ENCODE data around the gene PEDS1. TPM values are rescaled to one million over a fixed set of nuclear protein-coding genes. Genes with fewer than 3 reads are reported as not detected.
A peak's percentile ranks its signal among the peaks of the same experiment; 100 is the strongest.
"Not testable (repeated sequence)": the region's sequence is repeated elsewhere in the genome, so short reads cannot be mapped to it uniquely, and the experiment has no call there.

PEDS1 gene
- total RNA-seq, 1 donor from 2014 or later, result 25.5 TPM

- DNase-seq (ENCODE audit: extremely low spot score in 2 of 2), result no peak
- H3K9me3 ChIP-seq, result no peaks in the 10 kb centered on the region
- H3K4me3 ChIP-seq, result no peak overlapping the region
- H3K36me3 ChIP-seq, result peaks cover 0 to 13% of the 10 kb centered on the region in 2 donors
- intact Hi-C loops (cut with DNase I), result no loop called here
- H3K27ac ChIP-seq, result no peak overlapping the region
- no peaks in the 10 kb centered on the region for H3K27me3 ChIP-seq
- H3K4me1 ChIP-seq, result peaks cover 72% of the 10 kb centered on the region
- TF ChIP-seq POLR2A (IDR thresholded peaks at IDR 0.05) (no peak), POLR2AphosphoS5 (IDR thresholded peaks at IDR 0.05; ENCODE audit: insufficient read depth in 1 of 2, low read depth in 1 of 2) (no peak), CTCF (IDR thresholded peaks at IDR 0.05) (no peak)
Observed at GRCh38 chr20:50140339-50140859, 13.1 kb downstream of the PEDS1 start.

DNA sequence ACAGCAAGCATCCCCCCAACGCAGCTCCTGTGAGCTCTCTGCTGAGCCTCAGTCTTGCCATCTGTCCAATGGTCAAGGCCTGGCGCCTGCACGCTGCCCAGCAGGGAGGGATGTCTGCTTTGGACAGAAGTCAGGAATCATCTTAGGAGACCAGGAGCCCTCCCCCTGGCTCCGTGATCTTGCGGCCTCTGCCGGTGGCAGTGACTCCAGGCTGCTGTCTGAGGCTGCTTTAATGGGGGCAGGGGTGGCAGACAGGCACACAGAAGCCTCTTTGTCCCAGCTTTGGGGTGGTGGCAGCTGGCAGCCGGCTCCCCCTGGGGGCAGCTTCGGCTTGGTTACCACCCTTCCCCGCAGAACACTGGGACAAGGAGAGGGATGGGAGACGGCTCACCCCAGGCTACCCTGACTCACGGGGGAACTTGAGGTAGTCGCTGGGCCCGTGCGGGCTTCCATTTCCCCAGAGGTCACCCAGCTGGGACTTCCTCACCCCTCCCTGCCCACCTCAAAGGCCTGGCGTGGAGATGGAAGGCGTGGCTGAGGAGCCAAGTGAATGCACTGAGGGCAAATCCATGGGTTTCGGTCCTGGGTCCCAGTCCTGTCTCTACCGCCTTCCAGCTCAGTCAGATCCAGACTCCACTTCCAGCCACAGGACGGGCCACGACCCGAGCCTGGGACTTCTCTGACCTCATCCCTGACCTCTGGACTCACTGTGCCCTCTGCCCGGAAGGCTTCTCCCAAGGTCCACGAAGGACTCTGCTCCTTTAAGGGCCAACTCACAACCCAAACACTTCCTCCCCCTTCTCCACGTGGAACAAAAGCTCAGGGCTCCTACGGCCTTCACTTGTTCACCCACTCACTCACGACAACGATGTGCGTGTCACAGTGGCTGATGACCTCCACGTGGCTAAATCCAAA, 14.8 kb downstream of the PEDS1 start:
- intact Hi-C loops (cut with DNase I), result no loop called here
- H3K4me1 ChIP-seq, result peaks cover 56% of the 10 kb centered on the region
- no peak for DNase-seq (ENCODE audit: extremely low spot score in 2 of 2)
- no peak overlapping the region for H3K4me3 ChIP-seq
- no peak for TF ChIP-seq POLR2A (IDR thresholded peaks at IDR 0.05)
- TF ChIP-seq CTCF (IDR thresholded peaks at IDR 0.05), result peak in 1 of 3 experiments; percentile 6
- TF ChIP-seq POLR2AphosphoS5 (IDR thresholded peaks at IDR 0.05; ENCODE audit: insufficient read depth in 1 of 2, low read depth in 1 of 2), result no peak
- no peaks in the 10 kb centered on the region for H3K27me3 ChIP-seq
- H3K36me3 ChIP-seq, result peaks cover 0 to 13% of the 10 kb centered on the region in 2 donors
- no peaks in the 10 kb centered on the region for H3K9me3 ChIP-seq
- peak overlapping the region; percentile 62 for H3K27ac ChIP-seq

GRCh38 chr20:50138120-50138478, 15.4 kb downstream of the PEDS1 start:
- Histone ChIP-seq H3K27me3 (no peaks in the 10 kb centered on the region), H3K9me3 (no peaks in the 10 kb centered on the region), H3K27ac (peak overlapping the region; percentile 62), H3K36me3 (peaks cover 0 to 13% of the 10 kb centered on the region in 2 donors), H3K4me3 (no peak overlapping the region), H3K4me1 (peaks cover 51% of the 10 kb centered on the region)
- intact Hi-C loops (cut with DNase I), result no loop called here
- TF ChIP-seq CTCF (IDR thresholded peaks at IDR 0.05) (no peak), POLR2AphosphoS5 (IDR thresholded peaks at IDR 0.05; ENCODE audit: insufficient read depth in 1 of 2, low read depth in 1 of 2) (no peak), POLR2A (IDR thresholded peaks at IDR 0.05) (no peak)
- no peak for DNase-seq (ENCODE audit: extremely low spot score in 2 of 2)

GRCh38 chr20:50137702-50138101, 15.8 kb downstream of the PEDS1 start:
- H3K36me3 ChIP-seq, result peaks cover 0 to 13% of the 10 kb centered on the region in 2 donors
- peaks cover 51% of the 10 kb centered on the region for H3K4me1 ChIP-seq
- H3K27ac ChIP-seq, result peak overlapping the region; percentile 62
- intact Hi-C loops (cut with DNase I); DNase-seq (ENCODE audit: extremely low spot score in 2 of 2); H3K4me3 ChIP-seq; H3K9me3 ChIP-seq; H3K27me3 ChIP-seq: not testable (repeated sequence)
- TF ChIP-seq POLR2AphosphoS5 (IDR thresholded peaks at IDR 0.05; ENCODE audit: insufficient read depth in 1 of 2, low read depth in 1 of 2), result peak; percentile 37 to 41

- H3K4me1 ChIP-seq, result peaks cover 46% of the 10 kb centered on the region
Observed at GRCh38 chr20:50136822-50137599, 16.5 kb downstream of the PEDS1 start.

DNA sequence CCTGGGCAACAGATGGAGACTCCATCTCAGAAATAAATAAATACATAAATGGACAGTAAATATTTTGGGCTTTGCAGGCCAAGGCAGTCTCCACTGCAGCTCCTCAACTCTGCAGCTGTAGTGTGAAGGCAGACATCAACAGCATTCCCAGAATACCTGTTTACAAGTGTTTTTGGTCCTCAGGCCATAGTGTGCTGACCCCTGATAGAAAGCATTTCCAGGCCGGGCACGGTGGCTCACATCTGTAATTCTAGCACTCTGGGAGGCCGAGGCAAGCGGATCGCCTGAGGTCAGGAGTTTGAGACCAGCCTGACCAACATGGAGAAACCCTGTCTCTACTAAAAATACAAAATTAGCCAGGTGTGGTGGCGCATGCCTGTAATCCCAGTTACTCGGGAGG, 18.4 kb downstream of the PEDS1 start:
- H3K27me3 ChIP-seq; H3K9me3 ChIP-seq; H3K4me3 ChIP-seq; DNase-seq (ENCODE audit: extremely low spot score in 2 of 2); intact Hi-C loops (cut with DNase I); H3K27ac ChIP-seq: not testable (repeated sequence)
- Histone ChIP-seq H3K4me1 (peaks cover 28% of the 10 kb centered on the region), H3K36me3 (peaks cover 0 to 11% of the 10 kb centered on the region in 2 donors)

More at GRCh38 chr20:50136822-50137599, 16.5 kb downstream of the PEDS1 start:
- H3K4me3 ChIP-seq, result no peak overlapping the region
- no peak for DNase-seq (ENCODE audit: extremely low spot score in 2 of 2)
- TF ChIP-seq POLR2AphosphoS5 (IDR thresholded peaks at IDR 0.05; ENCODE audit: insufficient read depth in 1 of 2, low read depth in 1 of 2) (no peak), CTCF (IDR thresholded peaks at IDR 0.05) (no peak), POLR2A (IDR thresholded peaks at IDR 0.05) (no peak)
- intact Hi-C loops (cut with DNase I), result no loop called here
- H3K27ac ChIP-seq, result peak overlapping the region; percentile 62
- H3K27me3 ChIP-seq, result no peaks in the 10 kb centered on the region
- peaks cover 0 to 15% of the 10 kb centered on the region in 2 donors for H3K36me3 ChIP-seq
- no peaks in the 10 kb centered on the region for H3K9me3 ChIP-seq

All from vagina (tissue), 2 donors.